ENCODE measurements around the gene TTC31. TPM values are rescaled to one million over a fixed set of nuclear protein-coding genes. Genes with fewer than 3 reads are reported as not detected.

The TTC31 gene
- total RNA-seq, 2 donors from 2014 or later = 30.3 to 35.0 TPM

- Mint-ChIP-seq H3K36me3 (peaks cover 0 to 6% of the 10 kb centered on the region in 2 donors), H3K27ac (no peak overlapping the region), H3K9me3 (no peaks in the 10 kb centered on the region)
- DNase-seq (ENCODE audit: low spot score in 2 of 2) (no peak), ATAC-seq (no peak)
Observed at GRCh38 chr2:74537140-74537539, 54.3 kb downstream of the TTC31 start.

- H3K36me3 Mint-ChIP-seq = no peaks in the 10 kb centered on the region
- no peak for ATAC-seq
- no peaks in the 10 kb centered on the region for H3K9me3 Mint-ChIP-seq
- no peak for DNase-seq (ENCODE audit: low spot score in 2 of 2)
- H3K27ac Mint-ChIP-seq = no peak overlapping the region
Observed at GRCh38 chr2:74538881-74539339, 56.0 kb downstream of the TTC31 start.

- Mint-ChIP-seq H3K36me3 (no peaks in the 10 kb centered on the region), H3K9me3 (no peaks in the 10 kb centered on the region), H3K27ac (no peak overlapping the region)
- no peak for ATAC-seq
- no peak for DNase-seq (ENCODE audit: low spot score in 2 of 2)
Observed at GRCh38 chr2:74540291-74540690, 57.4 kb downstream of the TTC31 start.

GRCh38 chr2:74542978-74543377 lies 60.1 kb downstream of the TTC31 start:
- H3K27ac Mint-ChIP-seq = peak overlapping the region in 1 of 2 donors; percentile 23
- no peaks in the 10 kb centered on the region for H3K9me3 Mint-ChIP-seq
- peaks cover 0 to 1% of the 10 kb centered on the region in 2 donors for H3K36me3 Mint-ChIP-seq
- DNase-seq (ENCODE audit: low spot score in 2 of 2) = no peak
- ATAC-seq = no peak

Other genes starting within 250 kb of the TTC31 start
- 1 to 10 TPM in 1 of 2 donors, under 1 TPM in 1; 0.89 to 1.6 TPM for gene SLC4A5, start 139.7 kb upstream of the TTC31 start, total RNA-seq
- 10 to 100 TPM; 45.6 to 97.1 TPM for gene DCTN1, start 102.8 kb upstream of the TTC31 start, total RNA-seq
- gene C2orf81, start 61.5 kb upstream of the TTC31 start, total RNA-seq = 1 to 10 TPM; 2.1 to 6.4 TPM
- 100 to 1,000 TPM in 1 of 2 donors, 10 to 100 TPM in 1; 14.3 to 173 TPM for gene WDR54, start 61.4 kb upstream of the TTC31 start, total RNA-seq
- 1 to 10 TPM in 1 of 2 donors, under 1 TPM in 1; 0.91 to 4.6 TPM for gene RTKN, start 41.1 kb upstream of the TTC31 start, total RNA-seq
- gene INO80B, start 28.0 kb upstream of the TTC31 start, total RNA-seq = 10 to 100 TPM; 26.2 to 50.3 TPM
- gene WBP1, start 24.6 kb upstream of the TTC31 start, total RNA-seq = 10 to 100 TPM; 33.5 to 58.6 TPM
- 10 to 100 TPM; 61.8 to 64.7 TPM for gene MOGS, start 17.7 kb upstream of the TTC31 start, total RNA-seq
- 10 to 100 TPM; 82.4 to 99.4 TPM for gene MRPL53, start 10.4 kb upstream of the TTC31 start, total RNA-seq
- gene CCDC142, start 83 bp upstream of the TTC31 start, total RNA-seq = 10 to 100 TPM; 16.4 to 25.3 TPM
- gene LBX2, start 16.5 kb downstream of the TTC31 start, total RNA-seq = under 1 TPM; 0.36 to 0.39 TPM
- gene PCGF1, start 24.6 kb downstream of the TTC31 start, total RNA-seq = 10 to 100 TPM; 26.2 to 39.9 TPM
- under 1 TPM; 0.19 to 0.25 TPM for gene TLX2, start 31.4 kb downstream of the TTC31 start, total RNA-seq
- gene DQX1, start 43.1 kb downstream of the TTC31 start, total RNA-seq = 1 to 10 TPM in 1 of 2 donors, under 1 TPM in 1; 0.29 to 2.3 TPM
- 10 to 100 TPM; 42.3 to 97.1 TPM for gene AUP1, start 46.6 kb downstream of the TTC31 start, total RNA-seq
- gene HTRA2, start 46.9 kb downstream of the TTC31 start, total RNA-seq = 10 to 100 TPM; 57.5 to 84.4 TPM
- gene LOXL3, start 70.9 kb downstream of the TTC31 start, total RNA-seq = 1 to 10 TPM in 1 of 2 donors, under 1 TPM in 1; 0.20 to 1.5 TPM
- 10 to 100 TPM; 23.6 to 25.6 TPM for gene DOK1, start 71.6 kb downstream of the TTC31 start, total RNA-seq
- not detected for gene M1AP, start 165.2 kb downstream of the TTC31 start, total RNA-seq
- gene SEMA4F, start 171.2 kb downstream of the TTC31 start, total RNA-seq = 1 to 10 TPM; 4.7 to 4.8 TPM

All from activated naive CD4-positive, alpha-beta T cell treated with anti-CD3 and anti-CD28 coated beads, Interleukin-2, amount 50 U/mL, for 72 hours (primary cell).